HG03460 (cell line): ENCODE measurements around the gene DHX36.
A peak's percentile ranks its signal among the peaks of the same experiment; 100 is the strongest.

Source experiments
- ATAC-seq: cut with Tn5 transposase; IDR thresholded peaks from one replicate; pipeline ENCODE4 v1.9.1; 2021; ENCODE audit not compliant: unreplicated experiment

The DHX36 gene

DNA sequence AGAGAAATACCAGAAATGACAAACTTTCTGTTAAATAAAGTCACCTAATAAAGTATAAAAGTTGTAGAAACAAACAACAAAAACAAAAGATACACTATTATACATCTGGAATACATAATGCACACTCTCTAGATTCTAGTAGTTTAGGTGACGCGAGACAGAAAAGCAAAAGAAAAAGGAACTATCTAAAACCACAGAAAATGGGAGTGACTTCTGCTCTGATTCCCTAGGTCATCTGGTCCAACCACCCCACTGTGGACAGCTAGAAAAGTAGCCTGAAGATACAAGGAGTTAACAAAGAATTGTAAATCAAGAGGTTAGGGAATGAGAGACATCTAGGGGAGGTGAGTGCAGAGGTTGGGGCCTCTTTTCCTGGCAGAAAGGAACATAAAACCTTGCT is 39.1 kb downstream of the DHX36 start:
- no peak for ATAC-seq

DNA sequence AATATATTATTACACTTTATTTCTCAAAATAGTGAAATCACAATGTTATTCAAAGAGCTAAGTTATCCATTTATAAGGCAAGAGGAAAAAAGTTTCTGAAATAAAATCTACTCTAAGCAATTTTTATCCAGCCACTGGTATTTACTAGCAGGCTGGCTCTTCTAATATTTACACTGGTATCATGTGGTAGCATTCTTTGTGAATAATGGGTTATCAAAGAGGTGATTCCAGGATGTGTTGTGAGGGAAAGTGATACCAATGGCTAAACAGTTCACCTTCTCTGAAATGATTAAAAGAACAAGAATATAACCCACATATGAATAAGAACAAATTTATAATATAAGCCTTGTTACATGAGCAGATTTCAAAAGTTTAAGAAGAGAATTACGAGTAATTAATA is 44.1 kb downstream of the DHX36 start:
- ATAC-seq: no peak

DNA sequence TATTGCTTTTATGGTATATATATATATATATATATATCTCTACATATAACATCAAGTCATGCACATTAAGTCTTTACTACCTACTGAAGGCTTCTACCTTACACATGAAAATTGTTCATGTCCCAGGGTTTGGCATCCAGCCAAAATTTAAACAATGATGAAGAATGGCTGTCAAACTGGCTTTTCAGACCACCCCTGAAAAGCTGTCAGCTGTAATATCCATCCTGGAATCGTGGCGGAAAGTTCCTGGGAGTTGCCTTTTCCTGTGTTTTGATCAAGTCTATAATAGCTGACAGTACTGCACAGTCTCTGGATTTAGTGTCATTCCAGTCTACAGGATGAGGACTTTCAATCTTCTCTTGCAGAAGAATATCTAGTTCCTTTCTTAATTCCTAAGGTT is 48.3 kb downstream of the DHX36 start:
- ATAC-seq: no peak

DNA sequence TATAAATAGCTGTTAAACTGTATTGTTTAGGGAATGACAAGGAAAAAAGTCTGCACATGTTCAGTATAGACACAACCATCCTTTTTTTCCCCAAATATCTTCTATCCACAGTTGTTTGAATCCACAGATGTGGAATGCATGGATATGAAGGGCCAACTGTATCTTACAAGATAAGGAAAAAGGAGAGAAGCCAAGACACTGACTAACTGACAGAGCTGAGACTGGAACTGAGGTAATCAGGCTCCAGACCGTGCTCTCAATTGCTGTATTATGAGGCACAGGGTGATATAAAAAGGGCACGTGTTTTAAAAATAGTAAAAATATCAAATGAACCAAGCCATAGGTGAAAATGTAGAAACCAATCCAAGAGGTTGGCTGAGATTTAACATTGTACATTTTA is 49.0 kb downstream of the DHX36 start:
- ATAC-seq: no peak

DNA sequence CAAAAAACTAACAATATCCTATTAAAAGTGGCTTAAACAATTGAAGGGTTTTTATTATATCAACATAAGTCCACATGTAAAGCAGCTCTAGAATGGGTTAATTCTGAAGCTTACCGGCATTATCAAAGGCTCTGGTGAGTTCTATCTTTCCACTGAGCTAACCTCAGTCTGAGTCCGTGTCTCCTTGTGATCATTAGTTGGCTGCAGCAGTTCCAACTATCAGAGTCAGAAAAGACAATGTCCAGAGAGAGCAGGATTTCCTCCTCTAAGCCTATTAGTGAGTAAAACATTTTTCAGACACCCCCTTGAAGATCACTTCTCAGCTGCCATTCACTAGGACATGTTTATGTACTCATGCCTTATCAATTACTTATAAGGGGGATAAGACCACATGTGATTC is 49.9 kb downstream of the DHX36 start:
- no peak for ATAC-seq

DNA sequence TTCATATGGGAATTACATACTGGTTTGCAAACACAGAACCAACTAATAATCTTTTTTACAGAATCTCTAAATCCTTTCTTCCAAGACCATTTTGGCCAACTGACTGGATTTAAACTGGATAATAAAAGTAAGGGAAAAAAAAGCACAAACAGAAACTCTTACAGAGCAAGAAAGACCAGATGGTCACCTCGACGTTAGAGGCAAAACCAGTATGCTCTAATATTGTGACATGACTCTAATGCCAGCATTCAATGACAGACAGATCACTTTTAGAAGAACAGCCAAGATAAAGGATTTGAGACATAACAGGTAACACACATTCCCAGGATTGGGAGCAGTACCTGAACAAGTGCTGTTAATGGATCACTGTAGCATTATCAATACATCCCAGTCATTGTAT is 50.9 kb downstream of the DHX36 start:
- ATAC-seq: no peak

DNA sequence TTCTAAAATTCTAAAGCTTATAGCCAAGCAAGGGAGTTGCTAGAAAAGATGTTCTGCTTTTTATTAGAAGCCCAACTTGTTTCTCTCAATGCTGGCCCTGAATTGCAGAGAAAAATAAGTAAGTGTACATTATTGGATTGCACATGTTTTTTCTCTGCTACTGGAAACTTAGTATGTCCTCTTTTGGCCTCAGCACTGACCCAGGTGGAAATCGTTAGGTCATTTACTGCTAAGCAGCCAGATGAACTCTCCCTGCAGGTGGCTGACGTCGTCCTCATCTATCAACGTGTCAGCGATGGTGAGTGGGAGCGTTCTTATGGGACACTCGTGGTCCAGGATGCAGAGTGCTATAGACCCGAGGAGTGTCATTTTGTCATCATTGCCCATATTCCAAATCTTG is 69.8 kb downstream of the DHX36 start:
- ATAC-seq: no peak

DNA sequence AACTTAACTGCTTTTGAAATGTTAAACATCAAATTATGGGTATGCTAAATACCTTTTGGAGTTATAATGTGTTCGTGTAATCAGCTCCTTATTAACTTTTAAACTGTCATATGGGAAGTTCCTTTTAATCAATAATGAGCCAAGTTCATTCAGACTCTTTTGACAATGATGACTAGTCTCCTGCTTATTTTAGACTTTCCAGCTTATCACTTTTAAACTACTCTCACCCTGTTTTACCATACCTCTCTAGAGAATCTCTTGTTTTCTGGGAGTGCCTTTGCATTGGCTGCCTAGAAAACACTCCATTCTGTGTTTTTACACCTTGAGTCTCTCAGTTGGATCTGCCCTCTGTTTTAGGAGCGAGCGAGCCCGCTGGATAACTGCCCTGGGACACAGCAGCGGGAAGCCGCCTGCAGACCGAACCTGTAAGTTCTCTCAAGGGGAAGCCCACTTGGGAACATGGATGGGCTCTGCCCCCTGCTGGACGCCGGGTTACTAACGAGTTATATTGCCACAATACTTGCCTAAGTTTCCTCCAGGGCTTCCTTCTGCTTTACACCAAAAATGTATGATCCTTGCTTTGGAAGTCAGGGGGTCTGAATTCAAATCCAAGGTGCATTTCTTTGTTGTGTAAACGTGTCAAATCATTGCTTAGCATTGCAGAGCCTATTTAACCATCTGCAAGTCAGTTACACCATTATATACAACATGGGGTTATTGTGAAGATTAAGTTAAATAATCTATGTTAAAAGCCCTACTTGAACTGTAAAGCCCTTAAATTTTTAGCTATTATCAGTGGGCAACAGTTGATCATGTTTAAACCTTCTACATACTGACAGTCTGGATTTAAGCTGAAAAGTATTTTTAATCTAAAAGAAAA is 71.3 kb downstream of the DHX36 start:
- ATAC-seq: peak; percentile 90

DNA sequence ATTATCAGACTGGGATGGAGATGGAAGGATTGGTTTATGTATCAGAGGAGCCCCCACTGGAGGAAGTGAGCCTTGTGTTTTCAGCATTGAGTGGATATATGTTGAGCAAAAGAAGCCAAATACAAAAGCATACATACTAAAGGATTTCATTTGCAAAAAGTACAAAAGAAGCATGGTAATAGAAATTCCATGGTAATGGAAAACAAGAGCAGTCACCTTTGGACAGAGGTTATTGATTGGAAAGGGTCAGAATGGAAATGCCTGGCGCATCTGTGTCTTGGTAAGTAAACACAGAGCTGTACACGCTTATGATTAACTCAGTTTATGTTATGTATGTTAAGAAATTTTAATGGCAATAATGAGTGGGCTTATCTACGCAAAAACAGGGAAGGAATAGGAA is 72.7 kb downstream of the DHX36 start:
- ATAC-seq: no peak

DNA sequence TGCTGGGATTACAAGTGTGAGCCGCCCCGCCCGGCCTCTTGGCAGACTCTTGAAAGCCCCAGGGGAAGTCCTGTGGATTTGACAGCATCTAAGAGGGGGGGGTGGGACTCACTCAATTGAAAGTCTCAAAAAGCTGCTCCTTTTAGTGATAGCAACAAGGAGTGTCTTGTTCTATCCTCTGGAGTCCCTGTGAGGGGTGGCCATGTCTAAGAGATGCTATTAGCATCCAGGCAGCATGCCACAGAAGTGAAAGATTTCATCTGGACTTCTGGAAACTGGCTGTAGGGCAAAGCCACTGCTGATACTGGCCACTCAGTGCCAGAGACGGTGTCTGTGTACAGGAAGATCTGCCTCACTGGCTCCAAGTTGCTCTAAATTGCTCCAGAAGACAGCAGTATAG is 74.0 kb downstream of the DHX36 start:
- no peak for ATAC-seq

DNA sequence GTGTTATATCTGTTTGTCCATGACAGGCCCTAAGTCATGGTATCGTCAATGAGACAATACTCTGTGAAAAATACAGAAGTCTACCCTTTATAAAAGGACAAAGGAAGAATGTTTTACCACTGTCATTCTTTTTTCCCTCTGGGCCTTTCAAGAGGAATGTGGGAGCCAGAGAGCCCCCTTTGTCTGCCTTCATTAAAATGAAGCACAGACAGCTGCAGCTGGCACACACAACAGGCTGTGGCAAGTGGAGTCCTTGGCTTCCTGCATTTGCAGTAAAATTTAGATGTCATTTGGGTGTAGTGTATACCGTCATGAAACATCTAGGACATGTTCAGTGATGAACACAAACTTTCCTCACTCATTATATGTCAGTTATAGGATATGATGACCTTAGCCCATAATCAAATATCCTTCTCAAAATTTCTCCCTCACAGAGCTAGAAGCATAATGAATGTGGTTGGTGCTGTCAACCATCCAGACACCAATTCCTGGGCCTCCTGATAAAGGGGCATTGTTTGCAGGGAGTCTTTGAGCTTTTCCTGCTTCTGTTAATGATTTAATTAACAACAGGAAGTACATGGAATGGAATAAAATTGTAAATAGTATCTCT is 76.4 kb downstream of the DHX36 start:
- ATAC-seq: no peak

DNA sequence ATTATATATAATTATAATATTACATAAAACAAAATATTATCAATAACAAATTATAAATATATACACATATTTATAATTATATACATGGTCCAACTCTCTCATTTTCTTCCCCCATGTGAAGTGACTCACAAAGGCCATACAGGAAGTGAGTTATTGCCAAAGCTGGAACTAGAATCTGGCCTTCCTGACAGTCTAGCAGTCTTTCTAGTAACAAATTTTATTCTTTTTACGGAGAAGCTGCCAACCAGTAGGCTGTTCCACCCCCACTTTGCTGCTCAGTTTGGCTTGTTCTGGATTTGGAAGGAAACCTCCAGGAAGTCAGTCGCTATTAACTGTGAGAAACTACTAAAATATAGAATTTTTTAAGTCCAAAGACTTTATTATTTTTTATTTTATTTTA is 79.6 kb downstream of the DHX36 start:
- no peak for ATAC-seq

DNA sequence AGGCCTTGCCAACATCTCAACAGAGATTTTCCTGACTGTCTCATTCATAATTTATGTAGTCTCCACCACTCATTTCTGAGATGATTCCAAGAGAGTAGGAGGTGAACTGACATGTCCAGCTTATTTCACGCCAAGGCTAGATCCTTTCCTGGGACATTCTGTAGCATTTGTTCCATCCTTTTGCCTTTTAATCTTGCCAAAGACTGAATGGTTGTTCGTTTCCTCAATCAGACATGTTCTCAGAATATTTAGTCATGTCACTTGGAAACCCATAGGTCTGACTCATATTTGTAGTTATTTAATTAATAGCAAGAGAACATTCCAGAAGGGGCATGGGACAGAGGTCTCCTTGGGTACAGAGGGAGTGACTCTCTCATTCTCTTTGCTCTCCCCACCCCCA is 80.9 kb downstream of the DHX36 start:
- no peak for ATAC-seq

DNA sequence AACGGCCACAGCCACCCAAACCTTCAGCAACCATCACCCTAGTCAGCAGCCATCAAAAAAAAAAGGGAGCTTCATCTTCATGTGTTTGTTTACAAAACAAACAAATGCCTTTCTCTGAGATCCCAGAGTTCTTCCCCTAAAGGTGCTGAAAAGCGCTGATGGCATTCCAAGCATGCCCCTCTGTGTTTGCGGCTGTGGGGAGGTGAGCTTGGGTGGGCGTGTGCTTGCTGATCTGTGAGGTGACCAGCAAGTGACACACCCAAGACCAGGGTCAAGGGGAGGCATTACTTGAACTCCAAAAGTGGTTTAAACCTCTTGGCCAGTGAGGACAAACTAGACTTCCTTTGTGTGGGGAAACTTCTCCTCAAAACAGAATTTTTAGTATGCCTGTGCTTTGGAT is 81.5 kb downstream of the DHX36 start:
- ATAC-seq: no peak

DNA sequence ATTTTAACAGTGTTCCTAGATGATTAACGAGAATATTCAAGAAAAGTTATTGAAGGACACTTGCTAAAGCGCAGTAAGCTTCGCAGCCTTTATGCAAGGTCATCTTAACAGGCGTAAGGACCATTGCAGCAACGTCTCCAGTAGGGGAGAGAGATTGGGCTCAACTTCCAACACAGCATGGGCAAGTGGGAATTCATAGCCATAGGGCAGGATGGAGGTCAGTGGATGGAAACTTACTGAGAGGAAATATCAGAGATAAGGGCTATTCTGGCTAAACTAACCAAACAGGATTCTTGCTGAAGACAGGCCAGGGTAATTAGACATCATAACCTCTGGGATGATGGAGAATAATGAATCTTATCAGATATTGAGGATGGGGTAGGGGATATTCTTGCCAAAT is 82.8 kb downstream of the DHX36 start:
- ATAC-seq: no peak

DNA sequence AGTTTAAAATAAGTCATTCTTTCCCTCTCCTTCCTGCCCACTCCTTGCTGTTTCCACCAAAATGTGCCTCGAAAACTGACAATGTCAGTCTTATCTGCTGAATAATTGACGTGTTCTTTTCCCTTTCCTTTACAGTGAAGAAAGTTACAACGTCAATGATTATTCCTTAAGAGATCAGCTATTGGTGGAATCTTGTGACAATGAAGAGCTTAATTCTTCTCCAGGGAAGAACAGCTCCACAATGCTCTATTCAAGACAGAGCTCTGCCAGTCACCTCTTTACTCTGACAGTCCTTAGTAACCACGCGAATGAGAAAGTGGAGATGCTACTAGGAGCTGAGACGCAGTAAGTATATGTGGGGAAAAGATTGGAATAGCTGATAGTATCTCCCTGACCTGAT is 84.1 kb downstream of the DHX36 start:
- no peak for ATAC-seq

DNA sequence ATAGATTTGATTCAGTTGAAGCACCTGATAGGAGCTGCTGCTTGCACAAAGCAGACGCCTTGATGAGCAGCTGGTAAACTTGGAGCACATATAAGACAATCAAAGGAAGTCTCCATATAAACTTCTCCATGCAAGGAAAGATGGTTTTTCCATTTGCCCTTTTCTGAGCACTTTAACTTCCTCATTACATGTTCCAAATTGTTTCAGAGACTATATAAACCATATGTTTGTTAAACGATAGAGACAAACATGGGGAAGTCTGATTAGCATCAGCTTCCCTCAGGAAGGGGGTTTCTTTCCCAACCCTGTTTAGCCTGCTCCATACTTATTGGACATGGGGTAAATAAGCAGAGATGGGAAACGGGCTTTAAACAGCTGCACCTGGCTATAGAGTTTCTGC is 88.0 kb downstream of the DHX36 start:
- ATAC-seq: no peak

DNA sequence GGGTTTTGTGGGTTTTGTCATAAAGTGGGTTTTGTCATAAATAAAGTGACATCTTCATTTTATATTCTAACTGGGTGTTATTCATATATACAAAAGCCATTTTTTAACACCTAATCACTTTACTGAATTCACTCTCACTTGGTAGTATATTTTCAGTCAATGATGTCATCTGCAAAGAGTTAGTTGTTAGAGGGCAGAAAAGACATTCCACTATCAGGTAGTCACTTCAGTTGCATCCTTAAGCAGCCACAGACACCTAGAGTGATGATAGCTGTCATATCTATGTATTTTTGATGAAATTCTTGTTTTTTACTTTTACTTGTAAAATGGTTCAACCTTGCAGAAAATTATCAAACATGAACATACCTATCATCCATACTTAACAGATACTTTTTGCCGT is 89.0 kb downstream of the DHX36 start:
- no peak for ATAC-seq

DNA sequence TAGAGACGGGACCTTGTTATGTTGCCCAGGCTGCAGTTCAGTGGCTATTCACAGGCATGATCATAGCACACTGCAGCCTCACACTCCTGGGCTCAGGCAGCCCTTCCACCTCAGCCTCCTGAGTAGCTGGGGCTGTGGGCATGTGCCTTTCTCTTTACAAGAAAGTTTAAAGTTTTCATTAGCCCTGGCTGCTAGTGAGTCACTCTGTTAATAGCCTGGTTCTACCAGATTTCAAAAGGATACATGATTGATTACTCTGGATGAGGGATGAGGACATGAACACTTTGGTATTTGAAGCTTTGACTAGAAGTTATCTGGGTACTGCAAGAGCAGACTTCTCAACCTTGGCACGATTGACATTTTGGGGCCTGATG is 95.1 kb downstream of the DHX36 start:
- ATAC-seq: no peak

DNA sequence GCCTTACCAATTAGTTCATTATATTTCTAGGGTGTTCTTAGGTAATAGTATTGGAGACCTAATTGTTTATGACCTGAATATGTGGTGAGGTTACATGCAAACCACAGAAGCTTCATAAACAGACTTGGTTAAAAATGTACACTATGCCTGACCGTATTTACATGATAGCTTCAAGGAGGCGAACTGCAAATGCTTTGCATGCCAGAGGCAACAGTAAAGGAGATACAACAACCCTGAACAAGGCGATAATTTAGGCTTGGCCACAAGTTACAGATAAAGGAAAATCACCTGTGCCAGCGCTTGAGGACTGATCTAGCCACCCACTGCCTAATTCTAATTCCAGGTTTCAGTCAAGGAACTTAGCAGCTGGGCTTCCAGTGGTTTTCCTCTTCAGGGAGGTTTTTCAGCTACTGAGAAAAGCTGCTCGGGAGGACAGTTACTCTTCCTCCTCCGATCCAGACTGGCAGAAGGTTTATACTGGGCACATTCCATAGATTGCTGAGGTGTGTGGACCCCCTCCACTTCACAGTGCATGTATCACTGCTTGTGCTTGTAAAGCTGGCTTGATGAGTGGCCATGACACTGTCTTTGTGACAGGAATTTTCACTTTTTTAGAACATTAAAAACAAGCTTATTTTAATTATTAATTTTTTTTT is 95.6 kb downstream of the DHX36 start:
- no peak for ATAC-seq

DNA sequence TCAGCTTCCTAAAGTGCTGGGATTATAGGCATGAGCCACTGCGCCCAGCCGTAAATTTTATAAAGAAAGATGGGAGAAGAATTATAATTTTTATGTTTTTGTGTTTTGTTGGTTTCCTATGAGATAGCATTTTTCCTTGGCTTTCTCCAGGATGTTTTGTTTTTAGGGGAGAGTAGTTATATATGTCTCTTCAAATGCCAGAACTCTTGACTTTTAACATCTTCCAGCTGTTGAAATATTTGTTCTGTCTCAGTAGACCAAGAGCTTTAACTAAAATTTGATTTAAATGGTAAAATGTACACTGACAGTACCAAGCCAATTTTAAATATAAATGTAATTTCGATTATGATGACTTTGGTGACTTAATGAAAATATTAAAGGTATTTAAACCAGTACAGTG is 96.8 kb downstream of the DHX36 start:
- ATAC-seq: no peak

DNA sequence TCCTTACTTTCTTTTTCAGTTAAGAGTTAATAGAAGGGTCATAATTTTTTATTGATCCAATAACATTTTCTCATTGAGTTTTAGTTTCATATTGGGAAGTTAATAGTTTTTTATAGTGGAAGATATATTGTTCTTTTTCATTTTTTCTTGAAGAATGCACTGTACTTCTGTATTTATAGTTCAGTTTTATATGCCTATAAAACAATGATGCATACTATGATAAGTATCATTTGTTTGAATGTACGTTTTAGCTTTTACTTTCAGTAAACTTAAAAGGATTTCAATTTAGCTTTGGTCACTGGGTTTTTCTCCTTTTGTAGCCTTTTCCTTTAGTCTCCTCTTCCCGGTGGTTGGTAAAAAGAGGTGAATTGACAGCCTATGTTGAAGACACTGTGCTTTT is 98.8 kb downstream of the DHX36 start:
- ATAC-seq: no peak
